Endothelial cell of umbilical vein (primary cell): Measurements from ENCODE around the gene ATP6V0D1. TPM values are rescaled to one million over a fixed set of nuclear protein-coding genes. Genes with fewer than 3 reads are reported as not detected.
A peak's percentile ranks its signal among the peaks of the same experiment; 100 is the strongest.

ENCODE experiments used
- BruUV-seq: library from RNA; stranded (reverse); fragments of 400-500 nt; replicated peaks from 2 replicates; lab custom pipeline; 2021; lab: Mats Ljungman, UMichigan
- CTCF ChIA-PET: fragments of 300-600, 350-600 bp; sonication (Branson Sonifier 250); formaldehyde crosslinking; loops from one replicate; lab custom pipeline; 2021; ENCODE audit warnings: antibody characterized with exemption, inconsistent platforms; lab: Charles Lee
- POLR2A ChIA-PET: fragments of 300-600, 350-600 bp; sonication (Branson Sonifier 250); formaldehyde crosslinking; loops from one replicate; lab custom pipeline; 2021; ENCODE audit warnings: antibody characterized with exemption, inconsistent platforms; lab: Charles Lee
- DNase-seq: peaks from one replicate; pipeline ENCODE4 v3.0.0-alpha.2; 2011; ENCODE audit warnings: low read depth, low spot score
- FAIRE-seq: peaks from 2 replicates; lab custom pipeline; 2011; peaks lifted over from hg19 to GRCh38; lab: Jason Lieb, UNC
- H2AFZ ChIP-seq: 2 replicates; pipeline ENCODE4 v1.6.0; 2012; ENCODE audit warnings: low read depth, low read length, control low read depth, inconsistent platforms
- H3K27ac ChIP-seq: 2 replicates; pipeline ENCODE4 v1.5.1; 2011; ENCODE audit warnings: low read depth, mild to moderate bottlenecking, control low read depth, low read length, moderate library complexity; ENCODE audit not compliant: insufficient read depth
- H3K27me3 ChIP-seq, 2 experiments: 2 replicates each; pipeline versions ENCODE4 v1.6.0 to v1.6.1; 2011; ENCODE audit warnings: low read length in 2 of 2, mixed read lengths in 1 of 2; ENCODE audit not compliant: control insufficient read depth in 2 of 2, insufficient read depth in 2 of 2
- H3K36me3 ChIP-seq, 2 experiments: 2 replicates in 1 of 2; 3 replicates in 1 of 2; pipeline ENCODE4 v1.5.1; 2011; ENCODE audit warnings: low read length in 2 of 2, mild to moderate bottlenecking in 1 of 2, moderate library complexity in 1 of 2; ENCODE audit not compliant: control insufficient read depth in 2 of 2, insufficient read depth in 2 of 2; ENCODE audit errors: extremely low read depth in 1 of 2
- H3K4me1 ChIP-seq: 3 replicates; pipeline ENCODE4 v1.5.1; 2011; ENCODE audit warnings: mild to moderate bottlenecking, low read length; ENCODE audit not compliant: control insufficient read depth, insufficient read depth; ENCODE audit errors: extremely low read depth
- H3K4me2 ChIP-seq: 2 replicates; pipeline ENCODE4 v1.6.1; 2011; ENCODE audit warnings: low read length, control low read depth, mixed read lengths; ENCODE audit not compliant: insufficient read depth
- H3K4me3 ChIP-seq, 3 experiments: fragments of 200-600 bp in 1 of 3; sonication (generic), shearing (Covaris generic) in 1 of 3; replicated peaks in 1 of 3; 2 replicates each; pipeline ENCODE4 v1.5.1; 2011 to 2016; ENCODE audit warnings: control low read depth in 3 of 3, low read length in 3 of 3, mild to moderate bottlenecking in 2 of 3, inconsistent platforms in 1 of 3, low read depth in 1 of 3, moderate library complexity in 1 of 3; ENCODE audit not compliant: insufficient read depth in 1 of 3
- H3K79me2 ChIP-seq: 2 replicates; pipeline ENCODE4 v1.6.0; 2012; ENCODE audit warnings: low read length, inconsistent platforms; ENCODE audit not compliant: control insufficient read depth, insufficient read depth
- H3K9ac ChIP-seq: replicated peaks from 2 replicates; pipeline ENCODE3; 2011; ENCODE audit warnings: low read length, control low read depth; ENCODE audit not compliant: insufficient read depth; ENCODE audit errors: extremely low read depth
- H3K9me1 ChIP-seq: replicated peaks from 3 replicates; pipeline ENCODE4 v1.6.0; 2011; ENCODE audit warnings: mild to moderate bottlenecking, low read length; ENCODE audit not compliant: control insufficient read depth, insufficient read depth; ENCODE audit errors: extremely low read depth
- H3K9me3 ChIP-seq: replicated peaks from 2 replicates; pipeline ENCODE4 v1.5.1; 2012; ENCODE audit warnings: low read length, inconsistent platforms; ENCODE audit not compliant: control insufficient read depth, insufficient read depth
- H4K20me1 ChIP-seq: replicated peaks from 2 replicates; pipeline ENCODE3; 2011; ENCODE audit warnings: mild to moderate bottlenecking, low read length; ENCODE audit not compliant: control insufficient read depth, insufficient read depth; ENCODE audit errors: extremely low read depth
- CTCF ChIP-seq, 2 donors: IDR thresholded peaks; 1 replicate in 1 of 2; 2 replicates in 1 of 2; pipeline ENCODE4 v1.5.1; 2011; ENCODE audit warnings: low read length in 2 of 2, mild to moderate bottlenecking in 2 of 2, moderate library complexity in 2 of 2, control low read depth in 1 of 2, inconsistent platforms in 1 of 2, low read depth in 1 of 2; ENCODE audit not compliant: insufficient read depth in 1 of 2; ENCODE audit errors: extremely low read depth in 1 of 2
- EZH2 ChIP-seq: IDR thresholded peaks from 2 replicates; pipeline ENCODE4 v1.6.1; 2012; ENCODE audit warnings: borderline replicate concordance, low read depth, mild to moderate bottlenecking, moderate library complexity, low read length, inconsistent platforms; ENCODE audit not compliant: severe bottlenecking
- FOS ChIP-seq: IDR thresholded peaks from 2 replicates; pipeline ENCODE4 v1.6.1; 2011; ENCODE audit warnings: mild to moderate bottlenecking, low read length, moderate library complexity, borderline replicate concordance; ENCODE audit not compliant: insufficient read depth
- GATA2 ChIP-seq: IDR thresholded peaks from 2 replicates; pipeline ENCODE4 v1.7.0; 2011; ENCODE audit warnings: low read depth, mild to moderate bottlenecking, moderate library complexity, mixed read lengths, low read length; ENCODE audit not compliant: insufficient read length, insufficient read depth
- JUN ChIP-seq: IDR thresholded peaks from 2 replicates; pipeline ENCODE4 v1.6.1; 2011; ENCODE audit warnings: borderline replicate concordance, low read depth; ENCODE audit not compliant: insufficient read length, insufficient read depth
- MAX ChIP-seq: IDR thresholded peaks from 2 replicates; pipeline ENCODE4 v1.6.1; 2011; ENCODE audit not compliant: insufficient read depth, insufficient read length
- MYC ChIP-seq: IDR thresholded peaks from one replicate; pipeline ENCODE4 v1.6.1; 2011; ENCODE audit warnings: mild to moderate bottlenecking, low read depth, low read length
- POLR2A ChIP-seq: IDR thresholded peaks from 2 replicates; pipeline ENCODE4 v1.6.1; 2012; ENCODE audit warnings: low read depth, mild to moderate bottlenecking, control low read depth, low read length
- POLR2AphosphoS5 ChIP-seq: IDR thresholded peaks from 2 replicates; pipeline ENCODE4 v1.6.1; 2012; ENCODE audit warnings: low read depth, mild to moderate bottlenecking, control low read depth, low read length, moderate library complexity; ENCODE audit not compliant: insufficient read depth
- dilution Hi-C: fragments of 300-500 bp; cut with MboI; formaldehyde crosslinking; loops from one replicate; pipeline ENCODE4 v1.15.0; 2019; ENCODE audit warnings: low sequenced_read_pairs; ENCODE audit not compliant: extremely low pct_ligation_motif_present
- intact Hi-C: fragments of 100-400 bp; cut with micrococcal nuclease; formaldehyde crosslinking; loops from one replicate; pipeline ENCODE4 v1.10.0; 2022
- polyA plus RNA-seq, 4 experiments: library from polyadenylated mRNA; depleted of rRNA in 3 of 4; stranded (reverse) in 3 of 4; unstranded in 1 of 4; fragments of >200 nt; gene quantifications; 2 replicates each; pipeline versions ENCODE4 v1.2.1 to v1.2.3, GENCODE V29; 2011 to 2012; ENCODE audit warnings: missing spikeins in 1 of 4
- total RNA-seq: library from RNA; stranded (reverse); gene quantifications from 2 replicates; pipeline ENCODE4 v1.2.3, GENCODE V29; 2021

ATP6V0D1 gene
- total and polyA plus RNA-seq, 2 donors (not counting 3 experiments of a cell fraction or from before 2014, with no cell fraction given): 82.8 to 232 TPM

- ChIA-PET CTCF (interaction anchor here (0.8 to 3.0 kb wide), 11 partner anchors 7 to 305 kb away, joined by 3 to 35 read pairs (median 5); partner anchors contain the start of genes ATP6V0D1 and CARMIL2), POLR2A (interaction anchor here (1.2 kb wide), 1 partner anchor 9 kb away, joined by 6 read pairs; no protein-coding TSS in a partner anchor)
- Histone ChIP-seq H3K9me3 (no peaks in the 10 kb centered on the region), H3K9ac (peak overlapping the region; percentile 85), H4K20me1 (no peaks in the 10 kb centered on the region), H3K36me3 (no peaks in the 10 kb centered on the region), H3K9me1 (no peaks in the 10 kb centered on the region), H3K27me3 (no peaks in the 10 kb centered on the region), H3K4me1 (peaks cover 15% of the 10 kb centered on the region), H3K4me2 (peak overlapping the region; percentile 96), H2AFZ (no peak overlapping the region), H3K79me2 (peaks cover 40% of the 10 kb centered on the region), H3K27ac (peak overlapping the region; percentile 76), H3K4me3 (peak overlapping the region; percentile 55 to 85 (median 77))
- peak; percentile 63 for FAIRE-seq
- peak; percentile 47 for DNase-seq
- BruUV-seq: TSS peak; percentile 26
- dilution Hi-C loops: no loop called here
- intact Hi-C loops: loop anchor here (1.0 to 10.0 kb wide), 3 partner anchors 8 to 396 kb away; partner anchors contain the start of genes RANBP10 and TSNAXIP1
- TF ChIP-seq POLR2A (peak; percentile 73), POLR2AphosphoS5 (peak; percentile 68), MYC (no peak), EZH2 (no peak)
Observed at GRCh38 chr16:67528870-67529581, 48.1 kb upstream of the ATP6V0D1 start.

- dilution Hi-C loops: no loop called here
- FAIRE-seq: peak; percentile 12
Observed at GRCh38 chr16:67528222-67528869, 47.4 kb upstream of the ATP6V0D1 start, which contains the start of gene RIPOR1. TSS of gene RIPOR1 (plus strand) at chr16:67528829. CDS start at chr16:67538447, 9,618 bp downstream.

More at GRCh38 chr16:67528222-67528869, 47.4 kb upstream of the ATP6V0D1 start, which contains the start of gene RIPOR1:
- Histone ChIP-seq H3K27ac (peak within 1 kb of the TSS; percentile 76), H3K9me1 (no peaks in the 10 kb centered on the region), H3K4me2 (peak within 1 kb of the TSS; percentile 96), H2AFZ (peak within 1 kb of the TSS; percentile 80), H3K4me3 (peak within 1 kb of the TSS; percentile 55 to 85 (median 77)), H4K20me1 (no peaks in the 10 kb centered on the region), H3K9ac (peak within 1 kb of the TSS; percentile 85), H3K79me2 (peaks cover 37% of the 10 kb centered on the region), H3K36me3 (no peaks in the 10 kb centered on the region), H3K4me1 (peaks cover 15% of the 10 kb centered on the region), H3K9me3 (no peaks in the 10 kb centered on the region), H3K27me3 (no peaks in the 10 kb centered on the region)
- intact Hi-C loops: loop anchor here (10.0 kb wide), 2 partner anchors 276 to 396 kb away; partner anchors contain the start of genes RANBP10 and TSNAXIP1
- DNase-seq: peak; percentile 21
- no peak for TF ChIP-seq FOS
- TF ChIP-seq MYC: no peak
- TF ChIP-seq EZH2: no peak
- no peak for TF ChIP-seq POLR2AphosphoS5
- TF ChIP-seq MAX: no peak
- TF ChIP-seq POLR2A: no peak
- TF ChIP-seq GATA2: no peak
- TF ChIP-seq JUN: no peak
- no peak for TF ChIP-seq CTCF (IDR thresholded peaks at IDR 0.05; ENCODE audit: extremely low read depth in 1 of 2, insufficient read depth in 1 of 2, low read depth in 1 of 2, low read length in 2 of 2)
- BruUV-seq: no TSS peak
- CTCF ChIA-PET: interaction anchor here (0.5 to 3.0 kb wide), 9 partner anchors 7 to 306 kb away, joined by 3 to 35 read pairs (median 5); partner anchors contain the start of genes ATP6V0D1 and CARMIL2
- POLR2A ChIA-PET: interaction anchor here (1.2 kb wide), 1 partner anchor 9 kb away, joined by 6 read pairs; no protein-coding TSS in a partner anchor
